GM15510 (cell line): ENCODE data around the gene ZNF184.

Experiments
- POLR2A ChIP-seq: IDR thresholded peaks from 3 replicates; pipeline ENCODE4 v1.6.1; 2011; ENCODE audit warnings: borderline replicate concordance; ENCODE audit not compliant: insufficient read length; ENCODE audit errors: extremely low read depth

ZNF184 gene

GRCh38 chr6:27500177-27500576, 27.3 kb upstream of the ZNF184 start:
- TF ChIP-seq POLR2A = no peak

- TF ChIP-seq POLR2A = no peak
Observed at GRCh38 chr6:27495386-27496135, 22.7 kb upstream of the ZNF184 start.

- TF ChIP-seq POLR2A = no peak
Observed at GRCh38 chr6:27494987-27495385, 22.1 kb upstream of the ZNF184 start.

- TF ChIP-seq POLR2A = no peak
Observed at GRCh38 chr6:27494103-27494502, 21.2 kb upstream of the ZNF184 start.

- no peak for TF ChIP-seq POLR2A
Observed at GRCh38 chr6:27492631-27493190, 19.8 kb upstream of the ZNF184 start.

GRCh38 chr6:27479319-27480182, 6.6 kb upstream of the ZNF184 start:
- TF ChIP-seq POLR2A = peak; percentile 10

- TF ChIP-seq POLR2A = peak; percentile 3
Observed at GRCh38 chr6:27478706-27479318, 5.9 kb upstream of the ZNF184 start.

- no peak for TF ChIP-seq POLR2A
Observed at GRCh38 chr6:27478141-27478705, 5.3 kb upstream of the ZNF184 start.

GRCh38 chr6:27477318-27478013, 4.6 kb upstream of the ZNF184 start:
- no peak for TF ChIP-seq POLR2A

GRCh38 chr6:27476090-27476489, 3.2 kb upstream of the ZNF184 start:
- no peak for TF ChIP-seq POLR2A

- TF ChIP-seq POLR2A = no peak
Observed at GRCh38 chr6:27474672-27475071, 1.8 kb upstream of the ZNF184 start.

GRCh38 chr6:27474172-27474465, 1.2 kb upstream of the ZNF184 start:
- no peak for TF ChIP-seq POLR2A

GRCh38 chr6:27472182-27472616, 706 bp downstream of the ZNF184 start:
- no peak for TF ChIP-seq POLR2A
